Measurements from ENCODE around the gene TMEM108.
A peak's percentile ranks its signal among the peaks of the same experiment; 100 is the strongest.

The TMEM108 gene

DNA sequence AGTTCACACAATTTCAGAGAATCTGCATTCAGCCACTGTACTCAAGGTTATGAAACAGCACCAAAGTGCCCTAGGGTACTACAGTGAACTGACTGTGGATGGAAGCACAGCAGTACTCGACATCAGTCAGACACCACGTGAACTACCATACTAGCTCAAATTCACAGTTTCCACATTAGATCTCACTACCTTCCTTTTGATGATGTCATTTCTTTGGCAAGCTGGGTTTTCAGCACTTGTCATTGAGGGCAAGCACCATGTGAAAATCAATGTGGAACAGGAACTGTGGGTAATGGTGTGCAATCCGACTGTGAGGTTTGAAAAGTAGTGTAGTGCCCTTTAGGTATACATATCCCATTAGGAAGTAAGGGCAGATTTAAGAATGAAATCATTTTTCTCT, 251.1 kb downstream of the TMEM108 start:
- DNase-seq = no peak

- DNase-seq = no peak
These were observed 254.1 kb downstream of the TMEM108 start for GRCh38 chr3:133292296-133292695.

DNA sequence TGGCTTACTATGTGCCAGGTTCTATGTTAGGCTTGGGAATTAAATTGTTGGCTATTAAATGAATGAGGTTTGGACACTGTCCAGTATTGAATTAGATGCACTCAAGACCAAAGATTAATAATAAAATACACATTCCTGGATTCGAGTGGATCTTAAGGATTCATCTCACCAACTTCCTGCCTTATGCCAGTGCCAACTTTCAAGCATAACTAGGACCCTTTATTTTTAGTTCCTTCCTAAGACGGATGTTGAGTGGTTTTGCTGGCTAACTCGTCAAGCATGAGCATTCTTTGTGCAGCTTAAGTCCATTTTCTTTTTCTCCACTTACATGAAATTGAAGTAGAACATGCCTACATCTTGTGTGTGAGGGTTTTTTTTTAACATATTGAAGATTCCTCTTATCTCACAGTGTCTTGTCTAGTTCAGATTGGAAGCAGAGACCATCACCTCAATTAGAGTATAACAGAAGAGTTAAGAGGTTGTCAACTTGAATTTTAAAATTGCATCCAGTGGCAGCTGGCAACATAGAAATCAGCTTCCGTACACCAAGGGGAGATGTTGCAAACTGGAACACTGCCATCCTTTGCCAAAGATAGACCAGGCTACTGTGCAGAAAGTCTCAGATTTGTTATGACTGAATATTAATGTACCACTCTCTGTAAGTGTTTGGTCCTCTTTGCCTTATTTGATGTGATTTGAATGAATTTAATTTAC, 255.4 kb downstream of the TMEM108 start:
- no peak for DNase-seq

- DNase-seq = no peak
These were observed 256.1 kb downstream of the TMEM108 start for GRCh38 chr3:133294253-133294652.

- peak; percentile 70 for DNase-seq
These were observed 257.2 kb downstream of the TMEM108 start for GRCh38 chr3:133295199-133295901.

GRCh38 chr3:133295944-133296917, 258.0 kb downstream of the TMEM108 start:
- no peak for DNase-seq

GRCh38 chr3:133296981-133297380, 258.8 kb downstream of the TMEM108 start:
- DNase-seq = no peak

DNA sequence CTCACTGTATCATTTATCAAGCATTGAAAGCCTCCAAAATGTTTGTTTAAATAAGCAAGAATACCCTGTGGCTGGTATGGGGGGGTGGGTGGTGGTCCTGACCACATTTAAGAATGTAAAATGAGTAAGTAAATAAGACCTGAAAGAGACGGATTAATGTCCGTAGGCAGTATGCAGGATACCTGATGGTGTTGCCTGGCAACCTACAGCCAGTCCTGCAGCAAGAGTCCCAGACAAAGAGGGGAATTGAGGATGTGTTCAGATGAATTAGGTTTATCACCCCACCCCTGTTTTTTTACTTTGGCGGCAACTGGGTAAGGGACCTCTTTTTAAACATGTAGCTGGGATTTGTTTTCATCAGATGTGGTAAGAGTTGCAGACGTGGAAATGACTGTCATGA, 261.9 kb downstream of the TMEM108 start:
- DNase-seq = peak; percentile 11

DNA sequence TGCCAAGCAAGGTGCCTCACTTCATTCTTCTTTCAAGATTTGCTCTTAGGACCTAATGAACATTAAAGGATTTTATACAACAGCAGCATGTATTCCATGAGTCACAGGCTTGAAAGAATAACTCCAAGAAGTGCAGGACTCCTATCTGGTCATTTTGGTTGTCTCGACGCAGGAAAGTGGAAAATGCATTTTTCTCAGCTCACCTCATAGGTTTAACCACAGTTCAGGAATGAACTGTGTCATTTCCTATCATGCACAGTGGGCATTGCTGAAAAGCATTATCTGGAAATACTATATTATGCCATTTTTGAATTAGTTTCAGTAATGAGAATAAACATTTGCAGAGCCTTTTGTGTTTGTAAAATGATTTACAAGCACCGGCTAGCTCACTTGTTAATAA, 263.0 kb downstream of the TMEM108 start:
- DNase-seq = no peak

DNA sequence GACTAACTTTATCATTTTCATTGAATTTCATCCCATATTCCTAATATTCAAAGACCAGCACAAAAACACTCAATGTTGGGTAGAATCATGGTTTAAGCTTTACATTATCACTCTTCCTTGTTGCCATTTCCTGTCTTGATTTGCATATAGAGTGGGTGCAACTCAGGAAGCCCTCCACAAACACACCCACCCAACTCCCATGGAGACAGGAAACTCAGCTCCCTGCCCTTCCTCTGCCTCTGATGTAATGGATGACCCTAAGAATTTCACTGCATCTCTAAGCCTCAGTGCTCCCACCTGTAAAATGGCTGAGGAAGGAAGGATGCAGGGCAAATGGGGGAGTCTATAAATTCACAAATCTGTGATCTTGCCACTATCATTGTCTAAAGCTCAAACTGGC, 263.5 kb downstream of the TMEM108 start:
- no peak for DNase-seq

- no peak for DNase-seq
These were observed 265.2 kb downstream of the TMEM108 start for GRCh38 chr3:133303430-133303829.

- no peak for DNase-seq
These were observed 279.7 kb downstream of the TMEM108 start for GRCh38 chr3:133317866-133318265.

- no peak for DNase-seq
These were observed 290.2 kb downstream of the TMEM108 start for GRCh38 chr3:133328373-133328772.

DNA sequence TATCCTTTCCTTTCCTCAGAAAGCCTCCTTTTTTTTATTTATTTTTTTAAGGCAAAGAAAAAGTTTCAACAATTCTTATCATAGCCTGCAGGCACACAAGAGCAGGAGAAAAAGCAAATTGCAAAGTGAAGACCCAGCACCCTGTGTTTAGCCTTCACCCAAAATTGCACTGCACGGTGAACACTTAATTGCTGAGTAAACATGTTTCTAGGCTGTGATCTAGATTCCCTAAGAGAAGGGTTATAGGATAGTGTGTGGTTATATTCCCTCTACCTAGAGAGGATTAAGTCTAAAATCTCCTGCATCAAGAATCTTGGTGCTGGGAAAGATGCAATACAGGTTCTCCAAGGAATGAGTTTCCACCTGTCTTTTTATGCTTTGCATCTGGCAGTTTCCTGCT, 291.4 kb downstream of the TMEM108 start:
- no peak for DNase-seq

DNA sequence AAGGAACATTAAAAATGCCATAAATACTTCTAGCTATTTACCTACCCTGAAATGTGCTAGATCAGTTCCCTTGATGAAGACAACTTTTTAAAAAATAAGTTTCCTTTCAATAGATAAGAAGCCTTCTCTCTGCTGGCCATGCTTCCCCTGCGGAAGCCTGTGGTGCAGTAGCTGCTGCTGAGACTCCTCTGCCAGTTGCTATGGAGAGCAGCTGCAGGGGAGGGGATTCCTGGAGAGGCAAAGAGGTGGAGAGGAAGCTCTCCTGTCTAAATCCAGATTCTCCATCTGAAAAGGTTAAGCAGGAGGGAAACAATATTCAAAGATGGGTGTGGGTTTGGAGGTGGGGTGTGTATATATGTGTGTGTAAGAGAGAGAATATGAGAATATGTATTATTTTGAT, 291.9 kb downstream of the TMEM108 start:
- DNase-seq = peak; percentile 19

GRCh38 chr3:133330522-133330921, 292.3 kb downstream of the TMEM108 start:
- no peak for DNase-seq

DNA sequence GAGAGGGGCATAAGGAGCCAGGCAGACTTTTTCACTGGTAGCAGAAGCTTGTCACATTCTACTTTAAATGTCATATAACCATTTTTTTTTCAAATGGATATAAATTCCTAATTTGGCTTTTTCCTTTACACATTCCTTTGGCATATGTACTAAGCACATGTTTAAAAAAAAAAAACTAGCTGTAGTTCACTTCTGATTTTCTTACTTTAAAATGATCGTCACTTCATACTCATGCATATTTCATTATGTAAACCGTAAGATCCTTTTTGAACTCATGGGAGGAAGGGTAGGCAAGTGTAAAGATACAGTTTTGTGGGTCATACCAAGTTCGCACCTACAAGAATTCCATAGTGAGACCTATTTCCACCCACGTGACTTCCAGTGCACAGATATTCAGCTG, 316.5 kb downstream of the TMEM108 start:
- no peak for DNase-seq

DNA sequence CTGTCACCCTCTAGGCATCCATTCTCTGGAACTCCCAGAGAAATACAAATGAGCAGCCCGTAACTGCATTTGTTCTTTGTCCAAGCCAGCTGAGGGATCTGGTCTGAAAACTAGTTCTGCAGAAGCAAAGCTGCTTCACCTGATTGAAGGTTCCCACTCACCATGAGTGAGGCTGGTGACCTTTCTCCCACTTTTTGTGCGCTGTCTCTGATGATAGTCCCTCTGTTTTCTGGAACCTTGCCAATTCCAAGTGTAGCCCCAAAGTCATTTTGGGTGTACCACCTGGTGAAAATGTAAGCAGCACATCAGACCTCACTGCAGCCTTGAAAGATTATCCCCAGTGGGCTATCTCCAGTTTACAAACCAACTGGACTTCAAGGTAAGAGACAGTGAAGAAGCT, 322.3 kb downstream of the TMEM108 start:
- DNase-seq = no peak

GRCh38 chr3:133361011-133361410, 322.8 kb downstream of the TMEM108 start:
- DNase-seq = no peak

GRCh38 chr3:133361435-133361834, 323.2 kb downstream of the TMEM108 start:
- DNase-seq = no peak

DNA sequence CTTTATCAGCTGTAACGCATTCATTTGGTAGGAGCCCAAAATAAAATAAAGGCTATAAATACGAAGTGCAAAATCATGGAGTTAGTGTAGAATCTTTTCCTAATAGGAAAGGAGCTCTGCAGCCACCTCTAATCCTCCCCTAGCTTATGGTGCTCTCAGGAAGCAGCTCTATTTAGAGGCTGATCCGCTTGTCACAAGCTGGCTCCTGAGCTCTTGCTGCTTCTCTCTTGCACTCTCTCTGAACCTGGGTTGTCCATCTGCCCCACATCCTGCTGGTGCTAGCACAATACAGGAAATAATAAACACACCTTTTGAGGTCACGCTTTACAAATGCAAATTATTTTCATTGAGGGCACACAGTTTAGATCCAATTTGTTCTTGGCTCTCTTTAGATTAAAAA, 324.3 kb downstream of the TMEM108 start:
- peak; percentile 25 for DNase-seq

- no peak for DNase-seq
These were observed 326.5 kb downstream of the TMEM108 start for GRCh38 chr3:133364704-133365103.

DNA sequence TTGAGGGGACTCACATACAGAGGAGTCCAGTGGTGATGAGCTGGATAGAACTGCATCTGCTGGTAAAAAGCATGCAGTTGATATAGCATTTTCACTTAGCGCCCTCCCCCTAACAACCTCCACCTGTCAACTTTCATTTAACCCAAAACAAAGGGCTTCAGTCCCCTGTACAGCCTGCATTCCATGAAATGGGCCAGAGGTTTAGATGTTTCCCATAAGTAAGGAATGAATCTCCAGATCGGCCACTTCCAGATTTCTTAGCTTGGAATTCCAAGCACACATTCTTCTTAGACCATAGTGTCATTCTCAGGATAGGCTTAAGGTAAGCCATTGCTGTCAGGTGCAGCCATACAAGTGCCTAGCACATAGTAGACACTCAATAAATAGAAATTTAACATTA, 328.7 kb downstream of the TMEM108 start:
- no peak for DNase-seq

- DNase-seq = no peak
These were observed 329.2 kb downstream of the TMEM108 start for GRCh38 chr3:133367403-133367802.
